Measurements from ENCODE around the gene FUS. TPM values are rescaled to one million over a fixed set of nuclear protein-coding genes. Genes with fewer than 3 reads are reported as not detected.
"Not testable (repeated sequence)": the region's sequence is repeated elsewhere in the genome, so short reads cannot be mapped to it uniquely, and the experiment has no call there.

FUS gene
- total RNA-seq, 1 experiment from 2014 or later = 61.7 TPM

- peaks cover 77% of the 10 kb centered on the region for H3K36me3 ChIP-seq (ENCODE audit: insufficient read depth, low read length)
- H3K4me1 ChIP-seq (ENCODE audit: low read length) = no peaks in the 10 kb centered on the region
- H3K9me2 ChIP-seq (replicated peaks; ENCODE audit: insufficient read depth, low read length) = no peaks in the 10 kb centered on the region
- DNase-seq = no peak
- no peaks in the 10 kb centered on the region for H3K27me3 ChIP-seq (ENCODE audit: low read length)
- no peak overlapping the region for H2AFZ ChIP-seq (ENCODE audit: low read length)
- peaks cover 40% of the 10 kb centered on the region for H4K20me1 ChIP-seq (ENCODE audit: insufficient read depth, low read depth, low read length)
- 0 out of 2 replicates have a peak, but pooled peaks cover 3% of the 10 kb centered on the region for H3K79me2 ChIP-seq (ENCODE audit: low read length)
- no peak overlapping the region for H3K9ac ChIP-seq (ENCODE audit: low read length)
- no peak overlapping the region for H3K27ac ChIP-seq (ENCODE audit: low read length)
- H3K4me2 ChIP-seq (ENCODE audit: low read depth, low read length, poor library complexity, severe bottlenecking) = no peak overlapping the region
- H3K4me3 ChIP-seq (ENCODE audit: low read length) = no peak overlapping the region
- H3K9me3 ChIP-seq (ENCODE audit: low read length) = no peaks in the 10 kb centered on the region
Observed at GRCh38 chr16:31192856-31193642, 13.1 kb downstream of the FUS start.

- Histone ChIP-seq H3K27me3 (ENCODE audit: low read length) (no peaks in the 10 kb centered on the region), H3K36me3 (ENCODE audit: insufficient read depth, low read length) (peaks cover 69% of the 10 kb centered on the region), H4K20me1 (ENCODE audit: insufficient read depth, low read depth, low read length) (peaks cover 39% of the 10 kb centered on the region), H3K79me2 (ENCODE audit: low read length) (0 out of 2 replicates have a peak, but pooled peaks cover 3% of the 10 kb centered on the region), H3K9ac (ENCODE audit: low read length) (no peak overlapping the region), H3K9me2 (replicated peaks; ENCODE audit: insufficient read depth, low read length) (no peaks in the 10 kb centered on the region), H3K4me1 (ENCODE audit: low read length) (no peaks in the 10 kb centered on the region), H3K4me2 (ENCODE audit: low read depth, low read length, poor library complexity, severe bottlenecking) (no peak overlapping the region), H3K27ac (ENCODE audit: low read length) (no peak overlapping the region), H3K4me3 (ENCODE audit: low read length) (no peak overlapping the region), H2AFZ (ENCODE audit: low read length) (no peak overlapping the region), H3K9me3 (ENCODE audit: low read length) (no peaks in the 10 kb centered on the region)
- no peak for DNase-seq
Observed at GRCh38 chr16:31193874-31194273, 13.9 kb downstream of the FUS start.

- H3K27me3 ChIP-seq (ENCODE audit: low read length) = no peaks in the 10 kb centered on the region
- peaks cover 58% of the 10 kb centered on the region for H3K36me3 ChIP-seq (ENCODE audit: insufficient read depth, low read length)
- no peaks in the 10 kb centered on the region for H3K79me2 ChIP-seq (ENCODE audit: low read length)
- no peak overlapping the region for H3K27ac ChIP-seq (ENCODE audit: low read length)
- H3K4me2 ChIP-seq (ENCODE audit: low read depth, low read length, poor library complexity, severe bottlenecking) = no peak overlapping the region
- no peaks in the 10 kb centered on the region for H3K9me2 ChIP-seq (replicated peaks; ENCODE audit: insufficient read depth, low read length)
- no peak overlapping the region for H3K4me3 ChIP-seq (ENCODE audit: low read length)
- no peaks in the 10 kb centered on the region for H3K9me3 ChIP-seq (ENCODE audit: low read length)
- H3K9ac ChIP-seq (ENCODE audit: low read length) = no peak overlapping the region
- DNase-seq = no peak
- peaks cover 31% of the 10 kb centered on the region for H4K20me1 ChIP-seq (ENCODE audit: insufficient read depth, low read depth, low read length)
- H3K4me1 ChIP-seq (ENCODE audit: low read length) = peaks cover under 1% of the 10 kb centered on the region; the same call in 1 of the 2 replicates
- H2AFZ ChIP-seq (ENCODE audit: low read length) = no peak overlapping the region
Observed at GRCh38 chr16:31194898-31195297, 15.0 kb downstream of the FUS start.

GRCh38 chr16:31195861-31196260 is 15.9 kb downstream of the FUS start:
- H2AFZ ChIP-seq (ENCODE audit: low read length); H3K27ac ChIP-seq (ENCODE audit: low read length); DNase-seq; H3K9ac ChIP-seq (ENCODE audit: low read length); H3K27me3 ChIP-seq (ENCODE audit: low read length); H3K4me2 ChIP-seq (ENCODE audit: low read depth, low read length, poor library complexity, severe bottlenecking); H3K9me2 ChIP-seq (replicated peaks; ENCODE audit: insufficient read depth, low read length); H3K79me2 ChIP-seq (ENCODE audit: low read length); H3K4me3 ChIP-seq (ENCODE audit: low read length); H3K4me1 ChIP-seq (ENCODE audit: low read length); H3K9me3 ChIP-seq (ENCODE audit: low read length): not testable (repeated sequence)
- Histone ChIP-seq H4K20me1 (ENCODE audit: insufficient read depth, low read depth, low read length) (peaks cover 22% of the 10 kb centered on the region), H3K36me3 (ENCODE audit: insufficient read depth, low read length) (peaks cover 49% of the 10 kb centered on the region)

- H3K4me1 ChIP-seq (ENCODE audit: low read length) = peaks cover 16% of the 10 kb centered on the region
- H3K36me3 ChIP-seq (ENCODE audit: insufficient read depth, low read length) = peaks cover 42% of the 10 kb centered on the region
- no peaks in the 10 kb centered on the region for H3K79me2 ChIP-seq (ENCODE audit: low read length)
- DNase-seq = no peak
- no peak overlapping the region for H3K9ac ChIP-seq (ENCODE audit: low read length)
- H3K4me3 ChIP-seq (ENCODE audit: low read length) = no peak overlapping the region
- H3K27me3 ChIP-seq (ENCODE audit: low read length) = no peaks in the 10 kb centered on the region
- no peaks in the 10 kb centered on the region for H3K9me2 ChIP-seq (replicated peaks; ENCODE audit: insufficient read depth, low read length)
- no peak overlapping the region for H3K27ac ChIP-seq (ENCODE audit: low read length)
- no peaks in the 10 kb centered on the region for H3K9me3 ChIP-seq (ENCODE audit: low read length)
- no peak overlapping the region for H3K4me2 ChIP-seq (ENCODE audit: low read depth, low read length, poor library complexity, severe bottlenecking)
- peaks cover 26% of the 10 kb centered on the region for H4K20me1 ChIP-seq (ENCODE audit: insufficient read depth, low read depth, low read length)
- no peak overlapping the region for H2AFZ ChIP-seq (ENCODE audit: low read length)
Observed at GRCh38 chr16:31196324-31197088, 16.6 kb downstream of the FUS start.

- H3K9me3 ChIP-seq (ENCODE audit: low read length) = no peaks in the 10 kb centered on the region
- DNase-seq = no peak
- no peak overlapping the region for H3K9ac ChIP-seq (ENCODE audit: low read length)
- no peak overlapping the region for H2AFZ ChIP-seq (ENCODE audit: low read length)
- no peak overlapping the region for H3K4me2 ChIP-seq (ENCODE audit: low read depth, low read length, poor library complexity, severe bottlenecking)
- no peaks in the 10 kb centered on the region for H3K79me2 ChIP-seq (ENCODE audit: low read length)
- peaks cover 28% of the 10 kb centered on the region for H3K4me1 ChIP-seq (ENCODE audit: low read length)
- H3K9me2 ChIP-seq (replicated peaks; ENCODE audit: insufficient read depth, low read length) = no peaks in the 10 kb centered on the region
- peaks cover 24% of the 10 kb centered on the region; the same call in 1 of the 2 replicates for H3K36me3 ChIP-seq (ENCODE audit: insufficient read depth, low read length)
- H3K27ac ChIP-seq (ENCODE audit: low read length) = no peak overlapping the region
- peaks cover 25% of the 10 kb centered on the region for H4K20me1 ChIP-seq (ENCODE audit: insufficient read depth, low read depth, low read length)
- H3K27me3 ChIP-seq (ENCODE audit: low read length) = no peaks in the 10 kb centered on the region
- no peak overlapping the region for H3K4me3 ChIP-seq (ENCODE audit: low read length)
Observed at GRCh38 chr16:31198207-31198882, 18.4 kb downstream of the FUS start.

- Histone ChIP-seq H3K27me3 (ENCODE audit: low read length) (no peaks in the 10 kb centered on the region), H3K4me3 (ENCODE audit: low read length) (no peak overlapping the region), H3K9me2 (replicated peaks; ENCODE audit: insufficient read depth, low read length) (no peaks in the 10 kb centered on the region), H4K20me1 (ENCODE audit: insufficient read depth, low read depth, low read length) (peaks cover 19% of the 10 kb centered on the region; the same call in 1 of the 2 replicates), H2AFZ (ENCODE audit: low read length) (no peak overlapping the region), H3K27ac (ENCODE audit: low read length) (no peak overlapping the region), H3K9me3 (ENCODE audit: low read length) (no peaks in the 10 kb centered on the region), H3K36me3 (ENCODE audit: insufficient read depth, low read length) (peaks cover 13% of the 10 kb centered on the region; the same call in 1 of the 2 replicates), H3K79me2 (ENCODE audit: low read length) (no peaks in the 10 kb centered on the region), H3K4me1 (ENCODE audit: low read length) (peaks cover 28% of the 10 kb centered on the region), H3K9ac (ENCODE audit: low read length) (no peak overlapping the region), H3K4me2 (ENCODE audit: low read depth, low read length, poor library complexity, severe bottlenecking) (no peak overlapping the region)
- DNase-seq = no peak
Observed at GRCh38 chr16:31199430-31200041, 19.6 kb downstream of the FUS start.

All from Karpas-422 (cell line).